HG02981 (cell line): Measurements from ENCODE around the gene PTPRN2.
A peak's percentile ranks its signal among the peaks of the same experiment; 100 is the strongest.

Experiments used
- ATAC-seq: cut with Tn5 transposase; IDR thresholded peaks from one replicate; pipeline ENCODE4 v1.9.1; 2021; ENCODE audit warnings: mild to moderate bottlenecking, moderate library complexity; ENCODE audit not compliant: unreplicated experiment

PTPRN2 gene

DNA sequence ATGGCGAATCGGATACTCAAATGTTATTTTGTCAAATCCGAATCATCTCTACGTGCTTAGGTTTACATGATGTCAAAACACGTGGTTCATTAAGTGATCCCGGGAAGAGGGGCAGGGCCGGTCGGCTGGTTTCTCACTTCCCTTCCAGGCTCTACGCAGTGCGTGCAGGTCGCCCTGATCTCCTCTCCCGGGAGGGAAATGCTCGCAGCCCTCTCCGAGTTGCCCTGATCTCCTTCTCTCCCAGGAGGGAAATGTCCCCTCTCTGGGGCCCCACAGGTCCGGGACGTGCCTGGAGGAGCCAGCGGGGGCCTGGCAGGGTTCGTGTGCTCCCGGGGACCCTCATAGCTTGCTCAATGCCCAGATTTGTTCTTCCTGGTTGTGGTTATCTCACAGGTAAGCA is 1048.1 kb downstream of the PTPRN2 start:
- ATAC-seq = no peak

DNA sequence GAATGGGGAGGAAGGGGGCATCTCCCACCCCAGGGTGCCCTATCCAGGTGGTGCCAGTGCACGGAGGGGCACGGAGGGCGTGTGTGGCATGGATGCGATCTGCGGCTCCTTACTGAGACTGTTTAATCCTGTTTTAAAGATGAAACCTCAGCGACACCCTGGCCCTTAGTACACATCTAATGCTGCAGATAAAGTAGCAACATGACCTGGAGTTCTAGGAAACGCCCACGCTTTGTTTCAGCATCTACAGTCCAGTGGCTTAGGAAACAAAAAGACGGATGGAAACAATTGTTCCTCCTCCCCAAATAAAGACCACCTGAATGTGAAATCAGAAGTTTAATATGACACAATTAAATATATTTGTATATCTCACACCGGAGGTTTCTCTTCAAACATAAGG is 1048.9 kb downstream of the PTPRN2 start:
- no peak for ATAC-seq

DNA sequence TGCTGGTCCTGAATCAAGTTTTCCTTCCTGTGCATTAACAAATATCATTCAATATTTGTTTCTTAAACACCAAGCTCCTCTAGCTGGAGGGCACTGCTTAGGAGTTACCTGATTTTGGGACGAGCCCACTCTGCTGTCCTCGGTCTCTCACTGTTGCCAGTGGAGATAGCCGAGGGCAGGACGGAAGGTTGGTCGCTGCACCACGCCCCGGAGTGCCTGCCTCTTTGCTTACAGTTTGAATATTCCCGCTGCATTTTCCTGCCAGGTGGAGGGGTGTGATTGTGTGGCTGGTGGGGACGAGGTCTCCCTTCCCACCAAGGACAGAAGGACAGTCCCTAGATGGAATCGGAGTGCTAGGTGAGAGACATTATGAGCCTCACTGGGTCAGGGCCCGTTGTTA is 1049.3 kb downstream of the PTPRN2 start:
- no peak for ATAC-seq

DNA sequence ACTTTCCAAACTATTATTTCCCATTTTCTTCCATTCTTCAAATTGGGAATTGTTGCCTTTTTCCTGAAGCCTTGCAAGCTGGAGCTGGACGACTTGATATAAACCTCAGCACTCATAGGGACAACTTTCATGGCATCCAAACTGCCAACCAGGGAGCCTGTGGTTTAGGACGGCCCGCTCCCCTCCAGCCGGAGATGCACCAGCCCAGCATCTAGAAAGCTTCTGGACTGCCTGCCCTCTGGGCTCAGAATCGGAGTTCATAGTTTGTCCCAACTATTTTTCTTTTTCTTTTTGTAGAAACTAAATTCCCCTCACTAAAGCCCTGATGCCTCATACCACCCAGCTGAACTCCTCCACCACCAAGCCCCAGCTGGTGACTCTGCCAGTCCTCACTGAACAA is 1050.6 kb downstream of the PTPRN2 start:
- ATAC-seq = no peak

DNA sequence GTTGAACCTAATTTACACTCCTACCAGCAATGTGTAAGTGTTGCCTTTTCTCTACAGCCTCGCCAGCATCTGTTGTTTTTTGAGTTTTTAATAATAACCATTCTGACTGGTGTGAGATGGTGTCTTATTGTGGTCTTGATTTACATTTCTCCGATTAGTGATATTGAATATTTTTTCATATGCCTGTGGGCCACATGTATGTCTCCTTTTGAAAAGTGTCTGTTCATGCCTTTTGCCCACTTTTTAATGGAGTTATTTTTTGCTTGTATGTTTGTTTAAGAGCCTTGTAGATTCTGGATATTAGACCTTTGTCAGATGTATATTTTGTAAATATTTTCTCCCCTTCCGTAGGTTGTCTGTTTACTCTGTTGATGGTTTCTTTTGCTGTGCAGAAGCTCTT is 1055.6 kb downstream of the PTPRN2 start:
- no peak for ATAC-seq

DNA sequence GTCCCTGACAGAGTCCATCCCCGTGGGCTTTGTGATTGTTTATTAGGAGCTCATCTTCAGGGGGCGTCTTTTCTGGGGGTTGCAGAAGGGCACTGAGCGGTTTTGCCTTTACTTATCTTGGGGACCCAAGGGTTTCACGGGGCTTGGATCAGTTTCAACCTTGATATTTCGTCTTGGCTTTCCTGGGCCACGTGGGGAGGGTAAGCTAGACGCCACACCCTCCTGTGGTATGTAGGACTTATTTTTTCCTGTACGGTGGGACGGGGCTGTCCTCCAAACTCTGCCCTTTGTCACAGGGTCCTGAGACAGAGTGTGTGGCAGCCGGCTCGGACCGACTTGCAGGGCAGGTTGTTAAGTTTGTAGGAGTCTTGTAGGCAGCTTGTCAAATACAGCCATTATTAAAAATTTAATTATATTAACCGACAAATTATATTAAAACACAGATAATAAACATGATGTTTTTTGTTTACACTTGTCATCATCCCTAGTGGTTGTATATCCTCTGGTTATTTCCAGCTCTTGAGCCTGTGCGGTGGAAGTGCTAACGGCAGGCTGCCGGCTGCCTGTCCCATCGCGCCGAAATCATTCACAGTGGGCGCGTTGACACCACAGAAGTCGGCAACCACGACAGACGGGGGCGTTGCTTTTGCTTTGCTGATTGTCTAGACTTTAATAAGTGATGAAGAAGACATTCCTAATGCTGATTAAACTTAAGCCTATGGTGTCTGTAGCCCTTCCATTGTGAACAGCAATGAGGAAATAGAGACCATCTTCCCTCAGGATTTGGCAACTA is 1057.7 kb downstream of the PTPRN2 start:
- no peak for ATAC-seq

DNA sequence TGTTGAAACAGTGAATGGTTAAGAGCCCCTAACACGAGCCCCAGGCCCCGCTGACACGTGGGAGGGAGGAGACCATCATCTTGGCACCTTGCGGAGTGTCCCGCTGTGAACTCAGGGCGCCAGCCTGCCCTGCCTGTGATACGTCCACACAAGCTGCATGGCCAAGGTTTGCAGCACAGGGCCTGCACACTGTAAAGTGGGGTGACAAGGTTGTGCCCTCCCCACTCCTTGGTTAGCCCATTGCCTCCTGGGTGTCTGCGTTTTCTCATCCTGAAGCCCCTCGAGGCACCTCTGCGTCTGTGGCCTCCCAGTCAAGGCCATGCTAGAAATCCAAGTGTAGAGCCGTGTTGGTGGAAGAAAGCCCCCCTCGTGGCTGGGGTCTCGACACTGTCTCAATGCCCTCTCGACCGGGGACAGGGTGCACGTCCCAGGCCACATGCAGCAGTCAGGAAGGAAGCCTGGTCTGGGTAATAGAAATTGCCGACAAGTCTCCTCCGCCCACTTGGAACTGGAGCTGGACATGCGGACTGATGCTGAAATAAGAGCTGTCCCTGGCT is 1058.8 kb downstream of the PTPRN2 start:
- no peak for ATAC-seq

DNA sequence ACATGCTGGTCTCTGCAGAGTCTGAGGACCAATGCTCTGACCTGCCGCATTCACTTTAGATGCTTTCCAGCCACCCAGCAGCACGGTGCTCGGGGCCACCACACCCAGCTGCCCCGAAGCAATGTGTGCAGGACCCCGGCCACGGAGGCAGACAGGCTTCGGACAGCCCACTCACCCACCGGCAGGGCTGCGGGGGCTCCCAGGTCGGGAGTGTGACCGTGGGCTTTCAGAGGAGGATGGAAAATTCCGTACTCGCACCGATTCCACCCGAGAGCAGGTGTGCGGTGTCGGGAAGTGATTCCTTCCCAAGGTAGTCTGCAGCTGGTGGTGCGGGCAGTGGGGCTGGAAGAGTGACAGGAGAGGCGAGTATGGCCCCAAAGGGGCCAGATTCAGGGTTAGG is 1059.9 kb downstream of the PTPRN2 start:
- no peak for ATAC-seq

DNA sequence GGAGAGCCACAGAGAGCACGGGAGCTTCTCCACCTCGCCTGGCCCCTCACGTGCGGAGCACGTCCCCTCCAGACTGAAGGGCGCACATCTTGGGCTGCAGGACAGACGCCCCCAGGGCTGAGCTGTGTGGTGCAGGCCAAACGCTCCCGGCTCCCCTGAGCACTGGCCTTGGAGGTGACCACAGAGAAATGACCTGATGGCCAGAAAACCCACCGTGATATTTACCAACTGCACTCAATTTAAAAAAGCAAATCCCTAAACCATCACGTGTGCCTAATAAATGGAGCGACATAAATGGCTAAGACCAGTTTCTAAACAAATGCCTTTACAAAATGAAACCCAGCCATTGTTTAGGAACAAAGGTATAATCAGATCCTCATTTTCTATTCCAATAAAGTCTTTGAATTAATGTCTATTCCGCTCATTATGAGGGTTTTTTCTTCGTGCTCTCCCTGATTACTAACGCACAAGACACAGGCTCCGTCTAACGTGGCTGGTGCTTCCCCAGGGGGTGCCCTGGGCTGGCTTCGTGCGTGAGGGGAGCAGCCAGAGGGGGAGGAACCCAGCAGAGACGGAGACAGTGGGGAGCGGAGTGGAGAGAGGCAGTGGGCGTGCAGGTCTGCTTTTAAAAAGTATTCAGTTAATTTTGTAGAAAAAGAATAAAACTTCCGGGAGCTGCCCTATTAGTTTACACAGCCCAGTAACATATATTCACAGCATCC is 1060.5 kb downstream of the PTPRN2 start:
- ATAC-seq = no peak

DNA sequence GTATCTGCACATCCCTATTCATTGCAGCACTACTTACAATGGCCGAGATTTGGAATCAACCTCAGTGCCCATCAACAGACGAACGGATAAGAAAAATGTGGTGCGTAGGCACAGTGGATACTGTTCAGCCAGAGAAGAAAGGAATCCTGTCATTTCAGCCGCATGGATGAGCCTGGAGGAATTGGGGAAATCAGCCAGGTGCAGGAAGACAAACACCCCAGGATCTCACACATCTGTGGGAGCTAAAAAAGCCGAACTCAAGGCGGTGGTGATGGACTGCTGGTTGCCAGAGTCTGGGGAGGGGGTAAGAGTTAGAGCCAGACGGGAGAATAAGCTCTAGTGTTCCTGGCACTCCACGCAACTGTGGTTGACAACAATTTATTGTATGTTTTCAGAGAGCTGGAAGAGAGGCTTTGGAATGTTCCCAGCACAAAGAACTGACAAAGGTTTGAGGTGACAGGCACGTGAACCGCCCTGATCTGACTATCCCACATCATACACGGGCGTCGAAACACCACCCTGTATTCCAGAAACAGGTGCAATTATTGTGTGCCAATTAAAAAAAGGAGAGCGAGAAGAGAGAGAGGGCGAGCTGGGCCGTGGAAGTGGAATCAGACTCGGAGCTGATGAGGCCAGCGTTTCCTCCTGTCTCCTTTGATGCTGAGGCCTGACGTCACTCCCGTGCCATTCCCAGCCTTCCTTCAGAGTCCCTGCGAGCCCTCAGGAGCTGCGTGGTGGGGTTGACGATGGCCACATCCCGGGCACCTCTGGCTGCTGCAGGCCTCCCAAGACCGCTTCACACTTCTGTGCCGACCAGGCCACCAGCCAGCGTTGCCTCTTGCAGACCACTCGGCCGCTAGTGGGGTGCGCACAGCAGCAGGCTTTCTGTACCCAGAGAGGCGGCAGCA is 1061.4 kb downstream of the PTPRN2 start:
- ATAC-seq = no peak

DNA sequence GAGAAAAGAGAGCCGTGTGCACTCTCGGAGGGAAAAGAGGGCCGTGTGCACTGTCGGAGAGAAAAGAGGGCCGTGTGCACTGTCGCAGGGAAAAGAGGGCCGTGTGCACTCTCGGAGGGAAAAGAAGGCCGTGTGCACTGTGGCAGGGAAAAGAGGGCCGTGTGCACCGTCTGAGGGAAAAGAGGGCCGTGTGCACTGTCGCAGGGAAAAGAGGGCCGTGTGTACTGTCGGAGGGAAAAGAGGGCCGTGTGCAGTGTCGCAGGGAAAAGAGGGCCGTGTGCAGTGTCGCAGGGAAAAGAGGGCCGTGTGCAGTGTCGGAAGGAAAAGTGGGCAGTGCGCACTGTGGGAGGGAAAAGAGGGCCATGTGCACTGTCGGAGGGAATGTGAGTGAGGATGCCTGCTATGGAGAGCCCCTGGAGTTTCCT is 1062.1 kb downstream of the PTPRN2 start:
- ATAC-seq = no peak

DNA sequence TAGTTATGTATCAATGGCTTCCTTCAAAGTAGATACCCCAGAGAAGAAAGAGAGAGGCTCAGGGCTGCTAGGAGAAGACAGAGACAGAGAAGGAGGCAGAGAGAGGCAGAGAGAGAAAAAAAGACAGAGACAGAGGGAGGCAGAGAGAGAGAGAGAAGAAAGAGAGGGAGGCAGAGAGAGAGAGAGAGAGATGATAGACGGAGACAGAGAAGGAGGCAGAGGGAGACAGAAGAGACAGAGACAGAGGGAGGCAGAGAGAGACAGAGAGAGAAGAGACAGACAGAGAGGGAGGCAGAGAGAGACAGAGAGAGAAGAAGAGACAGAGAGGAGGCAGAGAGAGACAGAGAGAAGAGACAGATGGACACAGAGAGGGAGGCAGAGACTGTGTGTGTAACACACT is 1062.9 kb downstream of the PTPRN2 start:
- ATAC-seq = no peak

DNA sequence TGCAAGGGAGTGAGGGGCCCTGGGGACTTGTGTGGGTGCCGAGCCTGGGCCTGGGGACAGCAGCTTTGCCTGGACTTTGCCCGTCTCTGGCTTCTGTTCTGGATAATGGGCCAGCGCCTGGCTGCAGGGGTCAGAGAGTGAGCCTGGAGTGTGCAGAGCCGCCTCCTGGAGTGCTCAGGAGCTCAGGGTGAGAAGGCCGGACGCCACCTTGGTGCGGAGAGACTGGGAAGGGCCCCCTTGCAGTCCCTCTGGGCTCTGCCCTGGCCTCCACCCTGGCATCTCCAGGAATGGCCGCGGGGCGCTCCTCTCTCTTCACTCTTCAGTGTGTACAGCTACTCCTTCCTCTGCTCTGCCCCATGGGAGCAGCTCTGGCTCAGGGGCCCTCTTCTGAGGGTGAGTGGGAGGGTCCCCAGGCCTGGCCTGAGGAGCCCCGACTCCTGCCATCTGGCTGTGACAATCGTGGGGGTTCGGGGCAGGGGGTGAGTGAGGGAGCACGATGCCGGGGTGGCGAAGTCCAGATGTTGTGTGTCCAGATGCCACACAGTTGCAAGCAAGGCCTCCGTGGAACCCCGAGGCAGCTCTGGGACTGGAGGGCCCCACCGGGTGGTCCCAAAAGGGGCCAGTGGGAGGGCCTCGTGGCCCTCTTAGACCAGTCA is 1063.7 kb downstream of the PTPRN2 start:
- no peak for ATAC-seq

DNA sequence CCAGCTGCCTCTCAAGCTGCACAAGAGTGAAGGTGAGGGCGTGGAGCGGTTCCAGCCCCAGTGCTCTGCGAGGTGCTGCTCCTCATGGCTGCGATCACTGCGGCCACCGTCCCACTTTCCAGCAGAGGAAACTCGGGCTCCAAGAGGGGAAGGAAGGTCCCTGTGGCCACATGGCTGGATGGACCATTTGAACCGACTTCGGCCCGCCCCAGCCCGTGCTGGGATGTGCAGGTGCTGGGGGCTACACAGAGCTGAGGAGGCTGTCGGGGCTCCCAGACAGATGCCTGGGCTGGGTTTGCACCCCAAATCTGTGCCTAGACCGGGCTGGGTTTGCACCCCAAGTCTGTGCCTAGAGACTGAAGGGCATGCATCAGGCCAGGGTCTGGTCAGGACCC is 1064.3 kb downstream of the PTPRN2 start:
- no peak for ATAC-seq

DNA sequence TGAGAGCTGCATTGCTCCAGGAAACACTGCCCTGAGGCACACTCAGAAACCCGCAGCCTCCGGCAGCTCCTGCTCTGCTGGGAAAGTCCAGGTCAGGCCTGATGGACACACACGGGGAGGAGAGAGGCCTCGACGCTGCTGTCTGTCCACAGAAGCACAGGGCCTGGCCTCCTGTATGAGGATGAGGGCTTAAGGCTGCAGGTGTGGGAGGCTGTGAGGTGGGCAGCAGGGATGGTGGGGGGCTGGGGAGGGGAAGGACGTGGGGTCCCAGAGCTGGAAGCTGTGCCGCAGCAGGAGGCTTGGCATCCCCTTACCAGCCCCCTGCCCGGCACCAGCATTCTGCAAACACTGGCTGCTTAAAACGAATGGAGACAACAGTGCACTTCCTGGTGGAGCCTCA is 1064.7 kb downstream of the PTPRN2 start:
- ATAC-seq = no peak

DNA sequence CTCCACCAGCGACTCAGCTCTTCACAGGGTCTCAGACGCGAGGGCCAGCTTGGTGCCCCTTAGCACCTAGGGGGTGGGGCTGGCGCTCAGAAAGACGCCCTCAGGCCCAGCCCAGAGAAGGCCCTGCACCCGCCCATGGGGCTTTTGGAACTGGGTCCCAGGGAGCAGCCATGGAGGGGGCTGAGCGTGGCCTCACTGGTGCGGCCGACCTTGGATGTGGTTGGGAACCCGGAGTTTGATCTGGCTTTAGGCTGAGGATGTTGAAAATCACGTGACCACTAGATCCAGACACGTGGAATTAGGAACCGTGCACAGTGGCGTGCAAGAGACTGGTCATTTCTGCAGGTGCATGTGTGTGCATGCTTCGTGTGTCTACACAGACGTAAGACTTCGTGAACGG is 1065.4 kb downstream of the PTPRN2 start:
- no peak for ATAC-seq

DNA sequence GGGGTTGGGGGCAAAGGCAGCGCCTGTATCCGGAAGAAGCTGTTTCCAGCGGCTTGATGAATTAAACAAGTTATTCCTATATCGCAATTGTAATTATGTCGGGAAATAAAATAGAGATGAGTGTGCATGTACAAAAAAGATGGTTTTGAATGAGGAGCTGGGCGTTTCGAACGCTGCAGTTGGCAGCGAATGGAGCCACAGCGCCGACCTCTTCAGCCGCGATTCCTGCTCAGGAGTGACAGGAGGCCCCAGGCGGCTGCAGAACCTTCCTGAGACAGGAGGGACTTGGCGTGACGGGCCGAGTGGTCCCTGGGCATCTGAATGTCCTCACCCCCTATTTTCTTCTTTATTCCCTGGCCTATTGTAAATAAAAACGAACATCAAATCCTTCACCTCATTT is 1065.9 kb downstream of the PTPRN2 start:
- no peak for ATAC-seq

DNA sequence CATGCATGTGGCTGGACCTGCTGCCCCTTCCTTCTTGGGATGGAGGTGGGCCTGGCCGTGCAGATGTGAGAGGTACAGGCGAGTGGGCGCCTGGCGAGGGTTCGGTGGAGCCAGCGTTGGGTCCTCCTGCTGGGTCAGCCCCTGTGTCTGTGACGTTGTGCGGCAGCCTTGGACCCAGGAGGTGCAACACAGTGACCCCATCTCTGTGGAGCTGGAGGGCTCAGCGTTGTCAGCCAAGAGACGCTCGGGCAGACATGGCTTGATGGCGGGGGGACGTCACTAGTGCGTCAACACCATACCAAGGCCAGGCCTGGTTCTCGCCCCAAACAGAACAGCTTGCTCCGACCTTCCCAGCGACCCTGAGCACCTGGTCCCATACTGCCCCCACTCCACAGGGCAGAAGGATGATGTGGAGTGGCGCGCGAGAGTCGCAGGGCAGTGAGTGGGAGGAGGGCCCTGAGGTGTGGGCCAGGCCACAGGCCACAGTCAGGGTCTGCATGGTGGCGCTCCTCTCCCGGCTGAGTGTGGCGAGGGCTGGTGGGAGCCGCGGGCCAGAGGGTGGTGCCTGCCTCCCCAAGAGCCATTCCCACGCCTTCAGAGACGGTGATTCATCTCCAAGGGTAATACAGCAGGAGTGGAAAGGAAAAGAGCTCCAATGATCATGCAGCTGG is 1066.4 kb downstream of the PTPRN2 start:
- no peak for ATAC-seq

DNA sequence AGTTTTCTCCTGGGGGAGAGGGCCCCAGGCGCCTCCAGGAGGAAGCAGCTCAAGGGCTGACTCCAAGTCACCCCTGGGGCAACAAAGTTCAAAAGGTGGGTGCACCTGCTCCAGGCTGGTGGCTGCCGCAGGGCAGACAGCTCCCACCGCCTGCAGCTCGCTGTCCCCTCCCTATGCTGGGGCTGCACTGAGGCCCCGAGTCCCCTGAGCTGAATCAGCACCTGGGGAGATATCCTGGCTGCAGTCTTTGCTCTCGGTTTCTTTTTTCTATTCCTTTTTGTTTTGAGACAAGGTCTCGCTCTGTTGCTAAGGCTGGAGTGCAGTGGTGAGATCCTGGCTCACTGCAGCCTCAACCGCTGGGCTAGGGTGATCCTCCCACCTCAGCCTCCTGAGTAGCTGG is 1067.4 kb downstream of the PTPRN2 start:
- ATAC-seq = peak; percentile 79

DNA sequence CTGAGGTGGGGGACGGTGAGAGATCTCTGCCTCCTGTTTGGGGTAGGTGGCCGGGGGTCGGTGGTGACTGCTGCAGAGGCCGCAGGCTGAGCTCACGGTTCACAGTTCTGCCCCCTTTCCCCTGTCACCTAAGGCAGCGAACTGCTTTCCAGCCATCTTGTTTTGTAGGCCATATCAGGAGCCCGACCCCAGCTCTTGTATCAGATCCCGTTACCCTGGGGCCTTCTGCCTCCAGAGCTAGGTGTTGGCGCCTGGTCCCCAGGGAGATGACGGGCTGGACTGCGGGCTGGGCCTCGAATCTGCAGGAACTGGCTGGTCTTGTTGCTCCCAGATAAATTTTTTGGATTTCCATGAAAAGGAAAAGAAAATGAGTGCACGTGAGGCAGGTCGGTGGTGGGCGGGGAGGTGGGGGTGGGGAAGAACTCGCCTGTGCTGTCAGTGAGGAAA is 1067.8 kb downstream of the PTPRN2 start:
- ATAC-seq = no peak
